Activated CD8-positive, alpha-beta T cell treated with anti-CD3 and anti-CD28 coated beads for 36 hours (primary cell): ENCODE results near the gene POLR3H. TPM values are rescaled to one million over a fixed set of nuclear protein-coding genes. Genes with fewer than 3 reads are reported as not detected.

Source experiments
- ATAC-seq: fragments of 200-7000 bp; cut with Tn5 transposase; one replicate; pipeline ENCODE4 v1.10.0; 2021; ENCODE audit warnings: mild to moderate bottlenecking, moderate library complexity
- CTCF ChIA-PET: fragments of 350-600 bp; sonication (Branson Sonifier 250); formaldehyde crosslinking; loops from one replicate; lab custom pipeline; 2021; ENCODE audit warnings: antibody characterized with exemption; lab: Charles Lee
- POLR2A ChIA-PET: fragments of 350-600 bp; sonication (Branson Sonifier 250); formaldehyde crosslinking; loops from one replicate; lab custom pipeline; 2021; ENCODE audit warnings: antibody characterized with exemption; lab: Charles Lee
- DNase-seq: peaks from one replicate; pipeline ENCODE4 v3.0.0-alpha.2; 2020
- H3K27ac Mint-ChIP-seq: one replicate; pipeline ENCODE4 v1.8.0; 2021; ENCODE audit warnings: mild to moderate bottlenecking, mixed read lengths
- H3K27me3 Mint-ChIP-seq: one replicate; pipeline ENCODE4 v1.8.0; 2021; ENCODE audit warnings: mixed read lengths
- H3K36me3 Mint-ChIP-seq: one replicate; pipeline ENCODE4 v1.8.0; 2021; ENCODE audit warnings: low read depth, mixed read lengths
- H3K4me1 Mint-ChIP-seq: one replicate; pipeline ENCODE4 v1.8.0; 2021; ENCODE audit warnings: low read depth, mixed read lengths
- H3K4me3 Mint-ChIP-seq: one replicate; pipeline ENCODE4 v1.8.0; 2021; ENCODE audit warnings: mild to moderate bottlenecking, moderate library complexity, mixed read lengths
- H3K9me3 Mint-ChIP-seq: one replicate; pipeline ENCODE4 v1.8.0; 2021; ENCODE audit warnings: mixed read lengths
- intact Hi-C: fragments of 100-400 bp; cut with micrococcal nuclease; formaldehyde crosslinking; loops from one replicate; pipeline ENCODE4 v1.10.0; 2022
- total RNA-seq, 2 experiments: library from RNA; stranded (reverse); gene quantifications; one replicate each; pipeline ENCODE4 v1.2.3, GENCODE V29; 2021
- TF ChIP-seq, protein P1 (sequence below): fragments of 200-600 bp; IDR thresholded peaks from one replicate; pipeline ENCODE4 v1.8.0; 2022; ENCODE audit warnings: antibody characterized with exemption, mild to moderate bottlenecking

POLR3H gene
- total RNA-seq, 2 experiments from 2014 or later = 26.8 to 29.0 TPM

GRCh38 chr22:41481131-41481830, 63.0 kb downstream of the POLR3H start:
- Mint-ChIP-seq H3K4me1 (peaks cover 45% of the 10 kb centered on the region), H3K27ac (no peak overlapping the region), H3K27me3 (no peaks in the 10 kb centered on the region), H3K36me3 (peaks cover 2% of the 10 kb centered on the region), H3K4me3 (no peak overlapping the region), H3K9me3 (no peaks in the 10 kb centered on the region)
- intact Hi-C loops = no loop called here
- ChIA-PET POLR2A (interaction anchor here (1.0 to 1.6 kb wide), 3 partner anchors 12 to 35 kb away, joined by 3 to 6 read pairs (median 5); partner anchors contain the start of genes ACO2, PHF5A and TOB2), CTCF (interaction anchor here (0.9 to 4.5 kb wide), 3 partner anchors 44 to 78 kb away, joined by 3 to 20 read pairs (median 5); no protein-coding TSS in a partner anchor)
- TF ChIP-seq, protein P1, sequence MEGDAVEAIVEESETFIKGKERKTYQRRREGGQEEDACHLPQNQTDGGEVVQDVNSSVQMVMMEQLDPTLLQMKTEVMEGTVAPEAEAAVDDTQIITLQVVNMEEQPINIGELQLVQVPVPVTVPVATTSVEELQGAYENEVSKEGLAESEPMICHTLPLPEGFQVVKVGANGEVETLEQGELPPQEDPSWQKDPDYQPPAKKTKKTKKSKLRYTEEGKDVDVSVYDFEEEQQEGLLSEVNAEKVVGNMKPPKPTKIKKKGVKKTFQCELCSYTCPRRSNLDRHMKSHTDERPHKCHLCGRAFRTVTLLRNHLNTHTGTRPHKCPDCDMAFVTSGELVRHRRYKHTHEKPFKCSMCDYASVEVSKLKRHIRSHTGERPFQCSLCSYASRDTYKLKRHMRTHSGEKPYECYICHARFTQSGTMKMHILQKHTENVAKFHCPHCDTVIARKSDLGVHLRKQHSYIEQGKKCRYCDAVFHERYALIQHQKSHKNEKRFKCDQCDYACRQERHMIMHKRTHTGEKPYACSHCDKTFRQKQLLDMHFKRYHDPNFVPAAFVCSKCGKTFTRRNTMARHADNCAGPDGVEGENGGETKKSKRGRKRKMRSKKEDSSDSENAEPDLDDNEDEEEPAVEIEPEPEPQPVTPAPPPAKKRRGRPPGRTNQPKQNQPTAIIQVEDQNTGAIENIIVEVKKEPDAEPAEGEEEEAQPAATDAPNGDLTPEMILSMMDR = no peak
- no peak for ATAC-seq
- no peak for DNase-seq

DNA sequence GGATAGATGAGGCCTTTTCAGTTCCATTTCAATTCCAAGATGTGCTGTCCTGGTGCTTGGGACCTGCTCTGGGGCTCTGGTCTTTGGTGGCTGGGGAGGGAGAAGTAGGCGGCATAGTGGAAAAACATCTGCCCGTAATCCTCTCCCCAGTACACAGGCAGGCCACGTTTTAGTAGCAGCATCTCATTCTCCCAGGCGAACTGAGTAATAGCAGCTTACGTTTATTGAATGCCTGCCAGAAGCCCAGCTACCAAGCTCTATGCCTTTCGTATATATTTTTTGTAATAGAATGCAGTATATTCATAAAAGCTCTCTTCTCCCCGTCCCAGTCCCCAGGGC, 63.9 kb downstream of the POLR3H start:
- Mint-ChIP-seq H3K36me3 (peaks cover 2% of the 10 kb centered on the region), H3K4me3 (no peak overlapping the region), H3K4me1 (peaks cover 41% of the 10 kb centered on the region), H3K9me3 (no peaks in the 10 kb centered on the region), H3K27ac (no peak overlapping the region), H3K27me3 (no peaks in the 10 kb centered on the region)
- CTCF ChIA-PET = interaction anchor here (0.8 to 4.5 kb wide), 3 partner anchors 12 to 77 kb away, joined by 3 to 20 read pairs (median 3); partner anchors contain the start of genes ACO2 and PHF5A
- POLR2A ChIA-PET = interaction anchor here (0.8 to 1.0 kb wide), 2 partner anchors 12 to 106 kb away, joined by 3 to 5 read pairs; partner anchors contain the start of genes ACO2 and PHF5A
- TF ChIP-seq, protein P1 = no peak
- DNase-seq (no peak), ATAC-seq (no peak)
- intact Hi-C loops = no loop called here

- intact Hi-C loops = no loop called here
- no peaks in the 10 kb centered on the region for H3K9me3 Mint-ChIP-seq
- no peaks in the 10 kb centered on the region for H3K27me3 Mint-ChIP-seq
- DNase-seq = no peak
- CTCF ChIA-PET = interaction anchor here (0.8 to 4.5 kb wide), 3 partner anchors 11 to 76 kb away, joined by 3 to 20 read pairs (median 3); partner anchors contain the start of genes ACO2 and PHF5A
- no peak overlapping the region for H3K4me3 Mint-ChIP-seq
- H3K36me3 Mint-ChIP-seq = peaks cover 2% of the 10 kb centered on the region
- peak overlapping the region; percentile 25 for H3K27ac Mint-ChIP-seq
- peaks cover 39% of the 10 kb centered on the region for H3K4me1 Mint-ChIP-seq
- TF ChIP-seq, protein P1 = no peak
- POLR2A ChIA-PET = interaction anchor here (0.8 to 3.2 kb wide), 4 partner anchors 11 to 106 kb away, joined by 3 to 25 read pairs (median 6); partner anchors contain the start of genes ACO2, PHF5A and TOB2
- no peak for ATAC-seq
Observed at GRCh38 chr22:41479671-41480396, 64.4 kb downstream of the POLR3H start.

DNA sequence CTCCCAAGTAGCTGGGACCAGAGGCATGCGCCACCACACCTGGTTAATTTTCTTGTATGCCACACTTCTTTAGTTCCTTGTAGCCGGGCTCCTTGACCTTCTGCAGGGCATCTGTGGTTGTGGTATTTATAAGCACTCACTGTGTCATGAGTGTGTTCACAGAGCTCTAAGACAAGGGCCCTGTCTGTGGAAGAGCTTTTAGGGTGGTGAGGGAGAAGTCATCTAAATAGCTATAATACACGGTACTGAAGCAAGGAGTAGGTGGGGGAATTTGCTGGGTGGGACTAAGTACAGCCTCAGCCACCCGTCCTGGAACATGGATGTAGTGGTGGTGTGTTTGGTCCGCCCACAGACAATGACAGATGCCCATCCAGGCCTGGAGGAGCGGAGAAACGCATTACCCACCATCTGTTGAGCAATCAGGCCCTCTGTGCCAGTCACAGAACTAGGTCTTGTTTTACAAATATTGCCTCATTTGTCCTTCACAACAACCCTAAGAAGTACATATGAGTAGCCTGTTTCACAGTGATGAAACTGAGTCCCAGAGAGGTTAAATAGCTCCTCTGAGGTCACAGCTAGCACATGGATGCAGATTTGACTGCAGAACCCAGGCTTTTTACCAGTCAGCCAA, 65.3 kb downstream of the POLR3H start:
- peaks cover 40% of the 10 kb centered on the region for H3K4me1 Mint-ChIP-seq
- no peaks in the 10 kb centered on the region for H3K9me3 Mint-ChIP-seq
- peak; percentile 65 for ATAC-seq
- H3K4me3 Mint-ChIP-seq = no peak overlapping the region
- peaks cover 3% of the 10 kb centered on the region for H3K36me3 Mint-ChIP-seq
- peak; percentile 32 for DNase-seq
- intact Hi-C loops = no loop called here
- ChIA-PET CTCF (interaction anchor here (1.3 to 4.5 kb wide), 3 partner anchors 10 to 76 kb away, joined by 3 to 20 read pairs (median 9); partner anchors contain the start of genes ACO2 and PHF5A), POLR2A (interaction anchor here (1.9 to 3.2 kb wide), 2 partner anchors 10 to 32 kb away, joined by 6 to 25 read pairs; partner anchors contain the start of genes ACO2, PHF5A and TOB2)
- H3K27ac Mint-ChIP-seq = peak overlapping the region; percentile 25
- TF ChIP-seq, protein P1 = no peak
- no peaks in the 10 kb centered on the region for H3K27me3 Mint-ChIP-seq
